Measurements from ENCODE around the gene GID4.
A peak's percentile ranks its signal among the peaks of the same experiment; 100 is the strongest.

The GID4 gene

GRCh38 chr17:18025945-18026776 is 13.0 kb upstream of the GID4 start:
- DNase-seq (ENCODE audit: low read depth), result peak; percentile 86
- TF ChIP-seq CTCF (conservative IDR thresholded peaks at IDR 0.05; ENCODE audit: low read length), result peak; percentile 29
- no peak overlapping the region for H3K4me3 ChIP-seq (ENCODE audit: low read length)

- H3K4me3 ChIP-seq (ENCODE audit: low read length), result no peak overlapping the region
- TF ChIP-seq CTCF (conservative IDR thresholded peaks at IDR 0.05; ENCODE audit: low read length), result no peak
- DNase-seq (ENCODE audit: low read depth), result no peak
Measured at GRCh38 chr17:18027280-18027679, 11.9 kb upstream of the GID4 start.

GRCh38 chr17:18028114-18028951 is 10.9 kb upstream of the GID4 start:
- H3K4me3 ChIP-seq (ENCODE audit: low read length), result no peak overlapping the region
- TF ChIP-seq CTCF (conservative IDR thresholded peaks at IDR 0.05; ENCODE audit: low read length), result no peak
- no peak for DNase-seq (ENCODE audit: low read depth)

- TF ChIP-seq CTCF (conservative IDR thresholded peaks at IDR 0.05; ENCODE audit: low read length), result no peak
- H3K4me3 ChIP-seq (ENCODE audit: low read length), result no peak overlapping the region
- DNase-seq (ENCODE audit: low read depth), result no peak
Measured at GRCh38 chr17:18028952-18029540, 10.2 kb upstream of the GID4 start.

- H3K4me3 ChIP-seq (ENCODE audit: low read length), result no peak overlapping the region
- no peak for DNase-seq (ENCODE audit: low read depth)
- TF ChIP-seq CTCF (conservative IDR thresholded peaks at IDR 0.05; ENCODE audit: low read length), result no peak
Measured at GRCh38 chr17:18031955-18032354, 7.3 kb upstream of the GID4 start.

GRCh38 chr17:18033442-18034099 is 5.6 kb upstream of the GID4 start:
- no peak overlapping the region for H3K4me3 ChIP-seq (ENCODE audit: low read length)
- peak; percentile 66 for TF ChIP-seq CTCF (conservative IDR thresholded peaks at IDR 0.05; ENCODE audit: low read length)
- peak; percentile 87 for DNase-seq (ENCODE audit: low read depth)

Data from AG10803 (cell line).